Loucy (cell line): ENCODE results near the gene TOM1L2.

Experiments used
- H2AFZ ChIP-seq: fragments of 200-600 bp; sonication (generic); 2 replicates; pipeline ENCODE4 v1.6.0; 2016; ENCODE audit warnings: antibody characterized with exemption, mild to moderate bottlenecking, low read length, moderate library complexity
- H3F3A ChIP-seq: fragments of 200-600 bp; 2 replicates; pipeline ENCODE4 v1.6.0; 2016; ENCODE audit warnings: antibody characterized with exemption, low read depth, mild to moderate bottlenecking
- H3K27me3 ChIP-seq: fragments of 200-600 bp; sonication (generic); 2 replicates; pipeline ENCODE4 v1.6.1; 2014; ENCODE audit warnings: low read length, mild to moderate bottlenecking; ENCODE audit not compliant: insufficient read depth, poor library complexity, severe bottlenecking
- H3K36me3 ChIP-seq: fragments of 200-600 bp; sonication (generic); 2 replicates; pipeline ENCODE4 v1.6.1; 2016; ENCODE audit warnings: low read length; ENCODE audit not compliant: insufficient read depth
- H3K4me1 ChIP-seq: fragments of 200-600 bp; sonication (generic); 2 replicates; pipeline ENCODE4 v1.5.1; 2014; ENCODE audit warnings: low read length, mild to moderate bottlenecking; ENCODE audit not compliant: insufficient read depth, poor library complexity, severe bottlenecking
- H3K4me2 ChIP-seq: fragments of 200-600 bp; sonication (generic); 2 replicates; pipeline ENCODE4 v1.6.0; 2014; ENCODE audit warnings: antibody characterized with exemption, low read length, low read depth, mild to moderate bottlenecking; ENCODE audit not compliant: poor library complexity, severe bottlenecking
- H3K4me3 ChIP-seq: fragments of 200-600 bp; sonication (generic); 2 replicates; pipeline ENCODE4 v1.5.1; 2014; ENCODE audit warnings: low read length, mild to moderate bottlenecking, mixed read lengths; ENCODE audit not compliant: poor library complexity, severe bottlenecking
- H3K79me2 ChIP-seq: fragments of 200-600 bp; sonication (generic); 2 replicates; pipeline ENCODE4 v1.6.1; 2014; ENCODE audit warnings: low read length; ENCODE audit not compliant: insufficient read depth
- H3K9ac ChIP-seq: fragments of 200-600 bp; sonication (generic); 2 replicates; pipeline ENCODE4 v1.6.0; 2014; ENCODE audit warnings: mild to moderate bottlenecking, low read depth, low read length, moderate library complexity; ENCODE audit not compliant: poor library complexity, severe bottlenecking
- H3K9me2 ChIP-seq: fragments of 200-600 bp; sonication (generic); replicated peaks from 2 replicates; pipeline ENCODE4 v1.6.1; 2016; ENCODE audit warnings: low read depth, low read length, mixed read lengths
- H3K9me3 ChIP-seq: fragments of 200-600 bp; sonication (generic); 2 replicates; pipeline ENCODE4 v1.6.1; 2014; ENCODE audit warnings: mild to moderate bottlenecking, antibody characterized with exemption, low read length, low read depth; ENCODE audit not compliant: insufficient read depth
- H4K20me1 ChIP-seq: fragments of 200-600 bp; sonication (generic); 2 replicates; pipeline ENCODE4 v1.6.0; 2014; ENCODE audit warnings: antibody characterized with exemption, low read length, mild to moderate bottlenecking; ENCODE audit not compliant: insufficient read depth, poor library complexity, severe bottlenecking
- EZH2phosphoT487 ChIP-seq: fragments of 200-600 bp; IDR thresholded peaks from 2 replicates; pipeline ENCODE4 v1.6.1; 2018; ENCODE audit warnings: antibody characterized with exemption, mild to moderate bottlenecking, moderate library complexity, borderline replicate concordance
- TF ChIP-seq, protein P1 (sequence below): fragments of 200-600 bp; sonication (generic); conservative IDR thresholded peaks from 2 replicates; pipeline ENCODE4 v1.5.1; 2014; ENCODE audit warnings: mild to moderate bottlenecking, antibody characterized with exemption, low read length

The TOM1L2 gene

GRCh38 chr17:17870247-17870646 is 102.0 kb downstream of the TOM1L2 start:
- peaks cover 4% of the 10 kb centered on the region for H3K4me1 ChIP-seq
- no peaks in the 10 kb centered on the region for H3F3A ChIP-seq
- H3K79me2 ChIP-seq: no peaks in the 10 kb centered on the region
- H3K36me3 ChIP-seq: no peaks in the 10 kb centered on the region
- no peaks in the 10 kb centered on the region for H3K9me2 ChIP-seq
- H3K4me2 ChIP-seq: no peak overlapping the region
- H3K4me3 ChIP-seq: no peak overlapping the region
- no peaks in the 10 kb centered on the region for H4K20me1 ChIP-seq
- no peak overlapping the region for H3K9ac ChIP-seq
- H2AFZ ChIP-seq: no peak overlapping the region
- no peaks in the 10 kb centered on the region for H3K27me3 ChIP-seq
- TF ChIP-seq EZH2phosphoT487: no peak
- TF ChIP-seq, protein P1, sequence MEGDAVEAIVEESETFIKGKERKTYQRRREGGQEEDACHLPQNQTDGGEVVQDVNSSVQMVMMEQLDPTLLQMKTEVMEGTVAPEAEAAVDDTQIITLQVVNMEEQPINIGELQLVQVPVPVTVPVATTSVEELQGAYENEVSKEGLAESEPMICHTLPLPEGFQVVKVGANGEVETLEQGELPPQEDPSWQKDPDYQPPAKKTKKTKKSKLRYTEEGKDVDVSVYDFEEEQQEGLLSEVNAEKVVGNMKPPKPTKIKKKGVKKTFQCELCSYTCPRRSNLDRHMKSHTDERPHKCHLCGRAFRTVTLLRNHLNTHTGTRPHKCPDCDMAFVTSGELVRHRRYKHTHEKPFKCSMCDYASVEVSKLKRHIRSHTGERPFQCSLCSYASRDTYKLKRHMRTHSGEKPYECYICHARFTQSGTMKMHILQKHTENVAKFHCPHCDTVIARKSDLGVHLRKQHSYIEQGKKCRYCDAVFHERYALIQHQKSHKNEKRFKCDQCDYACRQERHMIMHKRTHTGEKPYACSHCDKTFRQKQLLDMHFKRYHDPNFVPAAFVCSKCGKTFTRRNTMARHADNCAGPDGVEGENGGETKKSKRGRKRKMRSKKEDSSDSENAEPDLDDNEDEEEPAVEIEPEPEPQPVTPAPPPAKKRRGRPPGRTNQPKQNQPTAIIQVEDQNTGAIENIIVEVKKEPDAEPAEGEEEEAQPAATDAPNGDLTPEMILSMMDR: peak; percentile 27; the same call in 1 of the 2 replicates
- H3K9me3 ChIP-seq: no peaks in the 10 kb centered on the region

DNA sequence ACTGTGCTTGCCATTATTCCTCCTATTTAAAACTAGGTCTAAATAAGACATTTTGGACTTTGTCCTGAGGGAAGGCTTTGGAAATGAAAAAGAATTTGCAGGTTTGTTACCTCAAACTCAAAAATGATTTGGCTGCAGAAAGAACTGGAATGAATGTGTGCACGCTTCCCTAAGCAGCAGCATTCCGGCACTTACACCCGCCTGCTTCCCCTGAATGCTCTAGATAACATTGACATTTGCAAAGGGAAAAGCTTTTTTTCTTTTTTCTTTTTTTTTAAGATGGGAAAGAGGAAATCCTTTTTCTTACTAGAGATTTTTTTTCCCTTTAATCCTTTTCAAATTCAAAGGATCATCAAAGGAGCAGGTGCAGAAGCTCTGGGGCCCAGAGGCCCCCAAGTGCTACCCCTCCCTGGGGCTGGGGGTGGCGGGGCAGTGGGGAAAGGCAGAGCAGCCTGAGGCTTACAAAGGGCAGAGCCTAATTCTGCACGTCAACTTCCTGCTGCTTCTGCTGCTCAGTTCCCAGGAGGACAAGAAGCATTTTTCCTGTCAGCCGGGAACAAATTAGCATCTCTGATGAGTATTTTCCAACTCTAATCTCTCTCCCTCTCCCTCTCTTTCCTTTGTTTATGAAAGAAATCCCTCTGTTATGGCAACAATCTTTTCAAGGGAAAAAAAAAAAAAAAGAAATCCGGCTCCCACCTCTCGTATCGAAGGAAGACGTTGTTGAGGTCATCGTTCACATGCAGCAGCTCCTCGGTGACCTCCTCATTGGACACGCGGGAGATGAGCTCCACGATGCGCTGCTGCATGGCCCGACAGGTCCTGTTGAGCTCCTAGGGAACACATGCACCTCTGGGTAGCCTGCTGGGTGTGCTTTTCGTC is 103.3 kb downstream of the TOM1L2 start:
- Histone ChIP-seq H4K20me1 (no peaks in the 10 kb centered on the region), H3K79me2 (no peaks in the 10 kb centered on the region), H3K27me3 (no peaks in the 10 kb centered on the region), H2AFZ (no peak overlapping the region), H3K4me1 (peaks cover 4% of the 10 kb centered on the region), H3K4me3 (no peak overlapping the region), H3F3A (no peaks in the 10 kb centered on the region), H3K9me2 (no peaks in the 10 kb centered on the region), H3K9ac (no peak overlapping the region), H3K4me2 (no peak overlapping the region), H3K9me3 (no peaks in the 10 kb centered on the region), H3K36me3 (no peaks in the 10 kb centered on the region)
- TF ChIP-seq EZH2phosphoT487: no peak
- TF ChIP-seq, protein P1: no peak

DNA sequence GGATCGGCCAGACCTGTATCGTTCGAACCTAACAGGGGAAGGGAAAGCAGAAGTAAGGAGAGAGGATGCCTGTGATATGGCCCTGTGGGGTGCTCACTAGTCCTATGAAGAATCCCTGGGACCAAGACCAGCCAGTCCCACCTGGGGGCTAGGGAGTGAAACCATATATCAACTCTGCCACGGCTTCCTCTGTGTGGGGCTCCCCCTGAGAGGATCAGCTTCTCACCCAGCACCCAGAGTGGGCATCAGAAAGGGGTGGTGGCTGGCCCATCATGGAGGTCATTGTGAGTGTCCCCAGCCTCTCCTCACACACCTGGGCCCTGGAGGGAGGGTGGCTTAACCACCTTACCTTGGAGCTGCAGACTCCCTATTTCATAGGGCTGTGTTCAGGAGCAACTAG is 105.3 kb downstream of the TOM1L2 start:
- no peaks in the 10 kb centered on the region for H3F3A ChIP-seq
- no peaks in the 10 kb centered on the region for H3K9me2 ChIP-seq
- peaks cover 4% of the 10 kb centered on the region for H3K4me1 ChIP-seq
- no peaks in the 10 kb centered on the region for H3K27me3 ChIP-seq
- H4K20me1 ChIP-seq: no peaks in the 10 kb centered on the region
- H3K9me3 ChIP-seq: no peaks in the 10 kb centered on the region
- no peak overlapping the region for H3K4me2 ChIP-seq
- no peak for TF ChIP-seq EZH2phosphoT487
- TF ChIP-seq, protein P1: no peak
- H3K4me3 ChIP-seq: no peak overlapping the region
- H3K9ac ChIP-seq: no peak overlapping the region
- H3K79me2 ChIP-seq: no peaks in the 10 kb centered on the region
- H2AFZ ChIP-seq: no peak overlapping the region
- H3K36me3 ChIP-seq: no peaks in the 10 kb centered on the region
